HK-2 (cell line): Measurements from ENCODE around the gene ACSL3.

Source experiments
- DNase-seq: peaks from one replicate; pipeline ENCODE4 v3.0.0-alpha.2; 2018; ENCODE audit not compliant: unreplicated experiment

The ACSL3 gene

DNA sequence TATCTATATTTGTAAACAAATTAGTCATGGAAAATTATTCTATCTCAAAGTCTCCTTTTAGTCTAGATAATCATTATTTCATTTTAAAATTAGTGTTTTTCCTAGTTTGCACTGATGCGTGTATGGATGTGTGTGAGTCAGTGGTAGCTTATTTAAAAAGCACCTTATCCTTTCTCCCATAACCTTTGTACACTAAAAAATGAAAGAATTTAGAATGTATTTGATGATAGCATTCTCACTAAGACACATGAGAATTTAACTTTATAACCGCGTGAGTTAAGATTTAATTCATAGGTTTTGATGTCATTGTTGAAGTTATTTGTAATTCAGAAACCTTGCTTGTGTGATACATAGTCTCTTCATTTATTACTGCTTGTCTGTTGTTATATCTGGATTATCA, 81.7 kb downstream of the ACSL3 start:
- DNase-seq = no peak

DNA sequence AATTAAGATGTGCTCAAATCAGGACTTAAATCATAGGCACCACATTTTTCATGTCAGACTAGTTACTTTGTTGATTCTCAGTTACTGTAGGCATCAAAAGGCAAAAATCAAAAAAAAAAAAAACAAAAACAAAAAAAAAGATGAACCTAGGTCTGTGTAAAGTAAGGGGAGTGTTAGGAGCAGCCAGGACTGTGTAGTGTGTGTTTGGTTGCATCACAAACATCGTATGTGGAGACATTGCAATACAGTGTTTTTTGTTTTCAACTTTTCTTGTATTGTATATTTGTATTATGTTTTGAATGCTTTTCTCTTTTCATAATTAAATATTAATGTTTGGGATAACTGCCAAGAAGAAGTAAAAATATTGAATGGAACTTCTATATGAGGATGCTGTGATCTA, 82.1 kb downstream of the ACSL3 start:
- no peak for DNase-seq

DNA sequence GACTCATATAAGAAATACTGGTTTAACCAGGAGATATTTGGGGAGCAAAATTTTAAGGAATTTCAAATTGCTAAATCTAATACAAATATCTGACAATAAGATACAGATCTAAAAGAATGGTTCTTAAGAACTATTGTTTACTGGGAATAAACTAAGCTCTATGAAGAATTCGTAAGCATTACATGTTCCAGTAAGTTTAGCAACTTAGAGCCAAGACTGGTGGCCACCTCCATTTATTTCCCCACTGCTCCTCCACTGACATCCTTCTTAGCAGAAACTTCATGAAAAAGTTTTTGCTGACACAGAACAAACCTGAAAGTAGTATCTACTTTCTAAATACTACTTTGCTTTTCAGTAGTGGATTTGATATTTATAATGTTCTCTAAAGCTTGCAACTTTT, 83.0 kb downstream of the ACSL3 start:
- DNase-seq = no peak

DNA sequence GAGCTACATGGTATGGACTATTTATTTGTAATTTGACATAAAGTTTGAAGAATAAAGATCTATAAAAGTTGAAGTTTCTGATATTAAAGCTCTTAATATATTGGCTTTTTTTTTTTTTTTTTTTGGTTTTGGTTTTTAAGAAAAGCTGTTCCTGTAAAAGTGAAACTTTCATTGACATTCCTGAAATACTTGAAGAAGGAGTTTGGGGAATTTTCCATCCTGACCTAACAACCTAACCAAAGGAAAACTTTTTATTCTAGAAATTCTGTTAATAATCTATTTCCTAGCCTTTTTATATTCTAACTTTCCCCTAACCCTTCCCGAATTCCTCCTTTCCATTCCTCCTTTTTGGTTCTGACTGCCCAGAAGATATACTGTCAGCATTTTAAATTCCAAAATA, 83.7 kb downstream of the ACSL3 start:
- DNase-seq = no peak

DNA sequence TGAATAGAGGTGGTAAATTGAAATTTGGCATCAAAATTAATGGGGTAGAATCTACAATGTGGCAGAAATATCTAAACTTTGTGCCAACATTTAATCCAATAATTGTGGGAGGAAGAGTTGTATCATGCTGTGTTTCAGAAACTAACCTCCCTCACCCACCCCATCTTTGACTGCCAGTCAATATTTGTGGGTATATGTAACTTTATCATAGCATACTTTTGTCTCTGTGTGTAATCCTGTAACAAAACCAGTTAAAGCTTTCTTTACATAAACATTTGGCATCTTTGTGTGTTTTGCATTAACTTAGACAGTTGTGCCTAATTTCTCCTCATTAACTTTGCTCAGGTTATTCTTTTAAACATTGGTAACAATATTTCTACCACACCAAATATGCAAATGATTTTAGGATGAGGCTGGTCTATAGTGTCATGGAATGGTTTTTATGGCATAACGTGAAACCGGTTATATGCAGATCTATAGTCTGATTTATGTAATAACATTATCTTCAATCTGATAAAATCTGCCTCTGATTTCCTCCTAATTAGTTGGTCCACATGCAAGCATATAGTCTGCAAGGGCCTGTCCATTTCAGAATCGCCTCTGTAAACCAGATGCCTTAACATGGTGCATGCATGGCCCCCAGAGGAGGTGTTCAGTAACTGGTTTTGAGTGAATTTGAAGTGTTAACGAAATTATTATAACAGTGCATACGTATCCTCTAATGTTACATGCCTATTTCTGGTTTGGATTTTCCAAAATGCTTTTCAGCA, 84.3 kb downstream of the ACSL3 start:
- DNase-seq = no peak

DNA sequence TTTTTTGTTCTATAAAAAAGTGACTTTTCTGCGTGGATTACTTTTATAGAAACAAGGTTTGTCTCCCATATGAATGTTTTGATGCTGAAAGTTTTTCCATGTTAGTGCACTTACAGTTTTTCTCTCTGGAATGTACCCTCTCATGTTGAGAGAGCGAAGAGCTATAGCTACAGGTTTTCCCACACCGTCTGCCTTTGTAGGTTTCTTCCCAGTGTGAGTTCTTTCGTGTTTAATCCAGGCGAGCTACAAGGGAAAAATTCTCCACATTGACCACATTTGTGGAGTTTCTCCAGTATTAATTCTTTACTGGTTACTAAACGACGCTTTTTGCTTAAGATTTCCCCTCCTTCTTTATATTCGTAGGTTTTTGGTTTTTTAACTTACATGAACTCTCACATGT, 85.1 kb downstream of the ACSL3 start:
- no peak for DNase-seq

DNA sequence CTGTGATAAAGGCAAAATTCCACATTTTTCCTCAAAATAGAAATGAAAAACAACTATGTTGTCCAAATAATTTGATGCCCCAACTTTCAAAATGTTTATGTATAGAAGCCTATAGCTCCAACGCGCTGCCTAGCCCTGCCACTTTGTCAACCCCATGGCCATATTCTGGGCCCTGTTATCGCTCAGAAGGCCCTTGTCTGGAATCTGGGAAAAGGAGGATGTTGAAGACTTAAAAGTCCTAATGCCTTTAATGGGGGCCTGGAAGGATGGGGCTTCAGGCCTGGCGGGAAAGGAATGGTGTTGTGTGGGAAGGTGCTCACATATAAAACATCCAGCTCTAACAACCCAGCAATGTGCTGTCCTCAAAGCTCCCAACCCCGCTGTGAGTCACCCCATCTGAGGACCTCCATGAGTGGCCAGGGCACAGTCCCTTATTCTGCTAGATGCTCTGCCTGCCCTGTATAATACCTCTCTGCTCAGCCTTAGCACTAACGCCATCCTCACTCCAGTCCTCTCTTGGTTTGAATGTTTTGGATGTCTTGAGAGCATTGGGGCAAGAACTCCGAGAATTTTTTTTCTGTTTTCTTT, 86.0 kb downstream of the ACSL3 start:
- peak; percentile 51 for DNase-seq

DNA sequence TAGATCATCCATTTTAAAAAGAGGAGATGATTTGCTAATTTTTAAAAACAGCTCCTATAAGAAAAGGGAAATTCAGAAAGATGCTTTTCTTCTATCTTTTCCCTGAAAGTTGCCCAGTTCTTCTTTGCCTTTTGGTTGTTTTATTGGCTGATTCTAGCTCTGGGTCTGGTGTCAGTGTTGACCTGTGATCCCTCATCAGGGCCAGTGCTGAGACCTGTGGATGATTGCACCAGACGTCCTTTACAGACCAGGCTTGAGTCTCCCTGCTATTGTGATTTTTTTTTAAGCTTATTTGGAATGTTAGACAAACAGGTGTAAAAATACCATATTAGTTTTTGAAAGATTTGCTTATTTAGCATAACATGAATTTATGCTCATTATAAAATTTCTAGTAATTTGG, 88.2 kb downstream of the ACSL3 start:
- no peak for DNase-seq

DNA sequence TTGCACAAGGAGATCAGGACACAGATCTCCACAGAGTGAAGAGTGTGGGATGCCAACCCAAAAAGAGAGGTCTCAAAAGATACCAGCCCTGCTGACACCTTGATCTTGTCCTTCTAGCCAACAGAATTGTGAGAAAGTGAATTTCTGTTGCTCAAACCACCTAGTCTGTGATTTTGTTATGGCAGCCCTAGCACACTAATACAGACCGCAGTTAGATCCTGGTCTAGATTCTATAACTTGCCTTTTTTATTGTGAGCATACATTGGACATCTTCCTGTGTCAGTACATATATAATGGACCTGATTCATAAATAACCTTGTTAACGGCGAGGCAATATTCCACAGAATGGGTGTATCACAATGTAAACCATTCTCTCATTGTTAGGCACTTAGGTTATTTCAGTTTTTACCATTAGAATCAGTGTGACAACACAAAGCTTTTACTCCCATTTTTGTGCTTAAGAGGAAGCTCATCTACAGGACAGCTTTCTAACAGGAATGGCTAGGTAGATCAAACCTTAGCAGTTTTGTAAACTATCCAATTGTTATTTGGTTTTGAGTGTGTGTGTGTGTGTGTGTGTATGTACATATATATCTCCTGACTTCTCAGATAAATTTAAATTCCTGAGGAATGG, 89.0 kb downstream of the ACSL3 start:
- no peak for DNase-seq

DNA sequence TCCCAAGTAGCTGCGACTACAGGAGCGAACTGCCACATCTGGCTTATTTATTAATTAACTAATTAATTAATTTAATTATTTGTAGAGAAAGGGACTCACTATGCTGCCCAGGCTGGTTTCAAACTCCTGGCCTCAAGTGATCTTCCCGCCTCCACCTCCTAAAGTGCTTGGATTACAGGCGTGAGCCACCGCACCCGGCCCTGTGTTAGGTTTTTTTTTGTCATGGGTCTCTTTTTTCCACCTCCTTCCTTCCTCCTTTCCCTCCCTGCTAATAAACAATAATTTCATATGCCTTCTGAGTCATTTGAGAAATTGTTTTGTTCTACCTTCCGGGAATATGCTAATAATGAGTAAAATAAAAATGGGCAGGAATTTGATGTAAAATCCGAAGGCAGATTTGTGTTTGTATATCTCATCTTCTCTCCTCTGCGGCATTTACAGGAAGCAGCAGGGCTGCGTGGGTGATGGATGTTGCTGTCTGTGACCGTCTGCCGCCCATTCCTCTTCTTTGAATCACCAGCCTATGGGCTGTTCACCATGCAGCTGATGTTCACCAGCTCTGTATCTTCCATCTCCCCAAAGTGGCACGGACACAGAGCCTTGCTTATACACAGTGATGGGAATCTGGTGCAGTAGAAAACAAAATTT, 89.9 kb downstream of the ACSL3 start:
- no peak for DNase-seq

DNA sequence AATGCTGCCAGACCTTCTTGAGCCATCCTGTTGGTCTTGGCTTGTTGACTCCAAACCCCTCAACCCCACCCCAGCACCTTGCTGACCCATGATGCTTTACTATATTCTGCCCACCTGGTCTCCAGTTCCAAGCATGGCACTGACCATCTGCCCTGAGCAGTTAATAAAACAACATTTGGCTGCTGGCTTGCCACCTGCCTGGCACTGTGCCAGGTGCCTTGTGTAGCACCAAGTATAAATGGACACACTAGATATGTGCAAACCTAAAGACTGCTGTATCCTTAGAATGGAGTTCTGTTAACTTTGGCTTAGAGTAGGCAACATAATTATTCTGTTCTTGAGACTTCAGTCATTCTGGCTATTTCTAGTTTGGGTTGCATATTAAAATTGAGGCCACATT, 91.4 kb downstream of the ACSL3 start:
- no peak for DNase-seq

DNA sequence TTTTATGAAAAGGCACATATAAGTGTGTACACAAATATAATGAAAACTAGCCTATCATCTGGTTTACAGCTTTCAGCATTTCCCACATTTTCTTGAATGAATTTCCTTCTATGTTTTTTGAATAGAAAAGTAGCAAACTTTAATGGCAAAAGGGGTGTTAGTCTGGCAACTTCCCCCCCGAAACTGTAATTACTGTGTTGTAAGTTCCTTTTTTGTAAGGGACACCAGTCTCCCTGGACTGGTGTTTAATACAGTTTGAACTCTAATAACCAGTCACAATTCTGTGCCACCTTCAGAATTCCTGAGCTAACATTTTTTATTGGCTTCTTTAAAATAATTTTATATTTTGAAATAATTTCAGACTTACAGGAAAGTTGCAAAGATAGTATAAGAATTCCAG, 94.2 kb downstream of the ACSL3 start:
- no peak for DNase-seq

DNA sequence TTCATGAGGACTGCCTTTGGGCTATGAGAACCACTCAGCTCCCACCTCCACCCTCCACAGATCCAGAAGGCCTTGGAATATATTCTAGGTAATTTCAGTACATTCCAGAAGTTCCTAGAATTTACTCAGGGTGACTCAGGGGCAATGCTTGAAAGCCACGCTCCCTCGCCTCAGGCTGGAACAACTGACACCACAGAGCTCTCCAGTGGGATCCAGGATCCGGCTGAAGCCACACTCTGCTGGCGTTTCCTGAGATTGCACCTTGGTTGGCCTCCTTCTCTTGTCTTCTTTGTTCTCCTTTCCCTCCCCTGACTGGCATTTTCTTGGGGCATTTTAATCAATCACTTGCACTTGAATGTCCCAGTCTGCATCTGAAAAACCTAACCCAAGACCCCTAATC, 98.5 kb downstream of the ACSL3 start:
- peak; percentile 82 for DNase-seq

DNA sequence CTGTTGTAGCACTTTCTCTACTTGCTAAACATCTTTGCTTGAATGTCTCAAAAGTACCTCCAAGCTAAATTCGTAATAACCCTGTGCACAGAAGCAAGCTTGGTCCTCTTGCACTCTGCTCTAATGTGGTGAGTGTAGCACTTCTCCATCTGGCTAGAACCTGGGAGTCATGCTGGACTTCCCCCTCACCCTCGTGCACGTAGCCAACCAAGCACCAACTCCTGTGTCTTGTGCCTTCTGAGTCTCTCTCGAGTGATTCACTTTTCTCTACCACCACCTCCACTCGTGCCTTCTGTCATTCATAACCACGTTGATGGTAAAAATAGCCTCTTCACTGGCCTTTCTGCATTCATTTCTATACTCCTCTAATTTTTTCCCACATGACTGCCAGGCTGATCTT, 99.3 kb downstream of the ACSL3 start:
- no peak for DNase-seq

DNA sequence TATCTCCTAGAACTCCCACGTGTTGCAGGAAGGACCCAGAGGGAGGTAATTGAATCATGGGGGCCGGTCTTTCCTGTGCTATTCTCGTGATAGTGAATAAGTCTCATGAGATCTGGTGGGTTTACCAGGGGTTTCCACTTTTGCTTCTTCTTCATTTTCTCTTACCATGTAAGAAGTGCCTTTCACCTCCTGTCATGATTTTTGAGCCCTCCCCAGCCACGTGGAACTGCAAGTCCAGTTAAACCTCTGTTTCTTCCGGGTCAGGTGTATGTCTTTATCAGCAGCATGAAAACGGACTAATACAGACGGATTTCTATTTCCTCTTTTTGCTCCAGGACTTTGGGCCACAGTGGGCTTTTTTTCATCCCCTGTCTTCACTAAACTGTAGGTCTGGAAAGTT, 102.8 kb downstream of the ACSL3 start:
- DNase-seq = no peak

DNA sequence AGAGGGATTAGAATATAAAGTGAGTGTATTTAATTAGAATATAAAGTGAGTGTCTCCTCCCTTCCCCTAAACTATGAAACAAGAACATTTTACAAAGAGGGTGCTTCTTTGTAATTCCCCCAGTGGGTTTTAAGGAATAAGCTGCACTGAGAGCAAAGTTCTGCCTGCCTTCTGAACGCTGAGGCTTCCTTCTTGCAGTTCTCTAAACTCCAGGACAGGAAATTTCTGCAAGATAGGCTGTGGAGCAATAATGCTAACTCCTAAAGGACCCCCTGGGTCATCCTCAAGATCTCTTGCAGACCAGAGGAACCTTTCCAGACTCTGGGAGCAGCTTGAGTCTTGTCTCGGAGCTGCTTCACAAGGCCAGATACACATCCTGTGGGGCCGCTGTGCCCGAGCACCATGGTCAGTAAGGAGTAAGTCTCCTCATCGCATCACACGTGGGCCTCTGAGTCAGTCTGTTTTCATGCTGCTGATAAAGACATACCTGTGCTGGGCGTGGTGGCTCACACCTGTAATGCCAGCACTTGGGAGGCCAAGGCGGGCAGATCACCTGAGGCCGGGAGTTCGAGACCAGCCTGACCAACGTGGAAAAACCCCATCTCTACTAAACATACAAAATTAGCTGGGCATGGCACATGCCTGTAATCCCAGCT, 103.7 kb downstream of the ACSL3 start:
- no peak for DNase-seq

DNA sequence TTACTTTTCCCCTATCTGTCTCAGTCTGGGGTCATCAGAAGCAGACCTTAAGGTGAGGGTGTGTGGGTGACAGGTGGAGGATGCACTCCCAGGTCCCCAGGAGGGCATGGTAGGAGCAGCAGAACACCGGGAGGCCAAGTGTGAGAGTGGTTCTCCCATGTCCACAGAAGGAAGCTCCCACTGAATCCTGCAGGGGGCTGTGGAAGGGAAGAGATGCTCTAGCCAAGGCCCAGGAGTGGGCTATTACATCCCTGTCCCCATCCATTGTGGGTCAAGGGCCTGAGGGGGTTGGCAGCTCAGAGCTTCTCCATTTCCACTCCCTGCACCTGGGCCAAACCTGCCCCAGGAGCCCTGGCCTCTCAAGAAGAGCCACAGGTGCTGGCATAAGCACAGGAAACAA, 104.7 kb downstream of the ACSL3 start:
- no peak for DNase-seq

DNA sequence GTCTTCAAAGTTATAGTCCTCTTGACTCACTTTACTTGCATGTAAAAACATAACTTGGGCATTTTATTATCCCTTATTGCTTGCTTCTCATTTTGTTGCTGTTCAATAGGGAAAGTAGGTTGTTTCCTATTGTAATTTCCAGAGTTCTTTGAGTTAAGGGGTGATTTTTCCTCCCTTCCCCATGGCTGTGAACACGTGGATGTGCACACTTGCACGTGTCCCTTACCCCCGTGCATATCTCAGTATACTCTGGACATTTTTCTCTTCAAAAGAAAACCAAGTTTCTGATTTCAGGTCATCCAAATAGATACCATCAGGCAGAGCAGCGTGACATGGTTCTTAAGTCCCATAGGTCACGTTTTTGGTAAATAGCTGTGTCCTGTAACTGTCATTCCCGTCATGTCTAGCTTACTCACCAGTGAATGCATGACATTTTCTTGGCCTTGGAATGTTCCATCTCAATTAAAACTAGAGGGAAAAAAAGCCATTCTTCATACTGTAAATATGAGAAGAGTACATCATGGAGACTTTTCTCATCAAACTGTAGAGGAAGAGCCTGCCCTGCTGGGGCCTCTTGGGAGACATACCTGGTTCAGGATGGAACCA, 107.8 kb downstream of the ACSL3 start:
- DNase-seq = no peak

DNA sequence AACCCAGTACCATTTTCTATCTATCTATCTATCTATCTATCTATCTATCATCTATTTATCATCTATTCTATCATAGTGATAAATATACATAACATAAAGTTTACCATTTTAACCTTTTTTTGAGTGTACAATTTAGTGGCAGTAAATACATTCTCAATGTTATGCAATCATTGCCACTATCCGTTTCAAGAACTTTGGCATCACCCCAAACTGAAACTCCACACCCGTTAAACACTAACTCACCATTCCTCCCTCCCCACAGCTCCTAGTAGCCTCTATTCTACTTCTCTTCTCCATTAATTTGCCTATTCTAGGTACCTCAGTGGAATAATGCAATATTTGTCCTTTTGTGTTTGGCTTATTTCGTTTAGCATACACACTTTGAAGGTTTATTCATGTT, 108.7 kb downstream of the ACSL3 start:
- no peak for DNase-seq

DNA sequence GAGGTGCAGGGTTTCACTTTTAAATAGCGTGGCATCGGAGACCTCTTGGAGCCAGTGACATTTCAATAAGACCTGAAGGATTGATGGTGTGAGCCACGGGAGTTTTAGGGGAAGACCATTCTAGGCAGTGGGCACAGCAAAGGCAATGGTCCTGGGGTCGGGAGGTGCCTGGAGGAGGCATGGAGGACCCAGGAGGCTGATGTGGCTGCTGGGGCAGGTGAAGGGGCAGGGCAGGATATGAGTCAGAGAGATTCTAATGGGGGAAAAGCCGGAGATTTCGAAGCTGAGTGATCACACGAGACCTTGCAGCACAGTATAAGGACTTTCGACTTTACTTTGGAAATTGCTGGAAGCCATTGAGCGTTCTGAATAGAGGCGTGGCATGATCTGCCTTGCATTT, 111.6 kb downstream of the ACSL3 start:
- peak; percentile 31 for DNase-seq

DNA sequence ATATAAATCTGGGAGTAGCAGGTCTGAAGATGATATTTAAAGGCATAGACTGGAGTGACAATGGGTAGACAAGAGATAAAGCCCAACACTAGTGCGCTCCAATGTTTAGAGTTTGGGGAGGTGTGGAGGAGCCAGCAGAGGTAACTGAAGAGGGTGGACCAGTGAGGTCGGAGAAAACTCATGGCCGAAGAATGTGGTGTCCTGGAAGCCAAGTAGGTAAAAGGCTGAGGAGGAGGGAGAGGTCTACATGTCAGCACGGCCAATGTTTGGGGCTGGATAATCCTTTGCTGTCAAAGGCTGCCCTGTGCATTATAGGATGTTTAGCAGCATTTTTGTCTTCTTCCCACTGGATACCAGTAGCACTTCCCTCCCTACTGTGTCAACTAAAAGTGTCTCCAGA, 112.4 kb downstream of the ACSL3 start:
- peak; percentile 22 for DNase-seq

DNA sequence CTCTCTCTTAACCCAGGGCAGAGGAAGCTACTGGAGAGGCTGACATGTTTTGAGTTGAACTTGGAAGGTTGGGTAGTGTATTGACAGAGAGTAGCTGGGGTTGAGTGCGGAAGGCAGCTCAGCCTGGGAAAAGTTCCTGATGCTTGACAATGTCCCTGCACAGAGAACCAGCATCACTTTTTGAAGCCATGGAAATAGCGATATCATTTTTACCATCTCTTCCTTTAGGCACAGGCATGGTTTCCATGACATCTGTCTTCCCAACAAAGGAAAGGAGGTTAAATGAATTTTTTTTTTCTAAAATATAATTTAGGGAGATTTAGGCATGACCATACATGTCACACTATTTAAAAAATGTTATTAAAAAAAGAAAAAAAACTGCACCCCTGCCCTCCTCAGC, 112.9 kb downstream of the ACSL3 start:
- no peak for DNase-seq
